Measurements from ENCODE around the gene LRP1B. TPM values are rescaled to one million over a fixed set of nuclear protein-coding genes. Genes with fewer than 3 reads are reported as not detected.

LRP1B gene
- total and polyA plus RNA-seq, 2 of the 8 experiments (the other 6 are each of a cell fraction or from before 2014, with no cell fraction given): 0.03 TPM; not detected in 1

DNA sequence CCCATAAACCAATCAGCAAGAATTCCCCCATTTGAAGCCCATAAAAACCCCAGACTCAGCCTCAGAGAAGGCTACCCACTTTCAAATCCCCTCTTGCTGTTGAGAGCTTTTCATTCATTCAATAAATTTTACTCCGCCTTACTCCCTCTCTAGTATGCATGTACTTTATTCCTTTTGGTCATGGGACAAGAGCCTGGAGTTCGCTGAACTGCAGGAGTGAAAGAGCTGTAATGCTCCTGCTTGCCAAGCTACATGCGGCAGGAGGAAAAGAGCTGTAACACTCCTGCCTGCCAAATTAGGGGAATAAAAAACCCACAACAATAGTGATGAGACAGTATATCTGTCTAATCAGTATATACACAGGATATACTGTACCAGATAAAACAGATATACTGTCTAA is 1261.7 kb downstream of the LRP1B start (continued):
- TF ChIP-seq, protein P1, sequence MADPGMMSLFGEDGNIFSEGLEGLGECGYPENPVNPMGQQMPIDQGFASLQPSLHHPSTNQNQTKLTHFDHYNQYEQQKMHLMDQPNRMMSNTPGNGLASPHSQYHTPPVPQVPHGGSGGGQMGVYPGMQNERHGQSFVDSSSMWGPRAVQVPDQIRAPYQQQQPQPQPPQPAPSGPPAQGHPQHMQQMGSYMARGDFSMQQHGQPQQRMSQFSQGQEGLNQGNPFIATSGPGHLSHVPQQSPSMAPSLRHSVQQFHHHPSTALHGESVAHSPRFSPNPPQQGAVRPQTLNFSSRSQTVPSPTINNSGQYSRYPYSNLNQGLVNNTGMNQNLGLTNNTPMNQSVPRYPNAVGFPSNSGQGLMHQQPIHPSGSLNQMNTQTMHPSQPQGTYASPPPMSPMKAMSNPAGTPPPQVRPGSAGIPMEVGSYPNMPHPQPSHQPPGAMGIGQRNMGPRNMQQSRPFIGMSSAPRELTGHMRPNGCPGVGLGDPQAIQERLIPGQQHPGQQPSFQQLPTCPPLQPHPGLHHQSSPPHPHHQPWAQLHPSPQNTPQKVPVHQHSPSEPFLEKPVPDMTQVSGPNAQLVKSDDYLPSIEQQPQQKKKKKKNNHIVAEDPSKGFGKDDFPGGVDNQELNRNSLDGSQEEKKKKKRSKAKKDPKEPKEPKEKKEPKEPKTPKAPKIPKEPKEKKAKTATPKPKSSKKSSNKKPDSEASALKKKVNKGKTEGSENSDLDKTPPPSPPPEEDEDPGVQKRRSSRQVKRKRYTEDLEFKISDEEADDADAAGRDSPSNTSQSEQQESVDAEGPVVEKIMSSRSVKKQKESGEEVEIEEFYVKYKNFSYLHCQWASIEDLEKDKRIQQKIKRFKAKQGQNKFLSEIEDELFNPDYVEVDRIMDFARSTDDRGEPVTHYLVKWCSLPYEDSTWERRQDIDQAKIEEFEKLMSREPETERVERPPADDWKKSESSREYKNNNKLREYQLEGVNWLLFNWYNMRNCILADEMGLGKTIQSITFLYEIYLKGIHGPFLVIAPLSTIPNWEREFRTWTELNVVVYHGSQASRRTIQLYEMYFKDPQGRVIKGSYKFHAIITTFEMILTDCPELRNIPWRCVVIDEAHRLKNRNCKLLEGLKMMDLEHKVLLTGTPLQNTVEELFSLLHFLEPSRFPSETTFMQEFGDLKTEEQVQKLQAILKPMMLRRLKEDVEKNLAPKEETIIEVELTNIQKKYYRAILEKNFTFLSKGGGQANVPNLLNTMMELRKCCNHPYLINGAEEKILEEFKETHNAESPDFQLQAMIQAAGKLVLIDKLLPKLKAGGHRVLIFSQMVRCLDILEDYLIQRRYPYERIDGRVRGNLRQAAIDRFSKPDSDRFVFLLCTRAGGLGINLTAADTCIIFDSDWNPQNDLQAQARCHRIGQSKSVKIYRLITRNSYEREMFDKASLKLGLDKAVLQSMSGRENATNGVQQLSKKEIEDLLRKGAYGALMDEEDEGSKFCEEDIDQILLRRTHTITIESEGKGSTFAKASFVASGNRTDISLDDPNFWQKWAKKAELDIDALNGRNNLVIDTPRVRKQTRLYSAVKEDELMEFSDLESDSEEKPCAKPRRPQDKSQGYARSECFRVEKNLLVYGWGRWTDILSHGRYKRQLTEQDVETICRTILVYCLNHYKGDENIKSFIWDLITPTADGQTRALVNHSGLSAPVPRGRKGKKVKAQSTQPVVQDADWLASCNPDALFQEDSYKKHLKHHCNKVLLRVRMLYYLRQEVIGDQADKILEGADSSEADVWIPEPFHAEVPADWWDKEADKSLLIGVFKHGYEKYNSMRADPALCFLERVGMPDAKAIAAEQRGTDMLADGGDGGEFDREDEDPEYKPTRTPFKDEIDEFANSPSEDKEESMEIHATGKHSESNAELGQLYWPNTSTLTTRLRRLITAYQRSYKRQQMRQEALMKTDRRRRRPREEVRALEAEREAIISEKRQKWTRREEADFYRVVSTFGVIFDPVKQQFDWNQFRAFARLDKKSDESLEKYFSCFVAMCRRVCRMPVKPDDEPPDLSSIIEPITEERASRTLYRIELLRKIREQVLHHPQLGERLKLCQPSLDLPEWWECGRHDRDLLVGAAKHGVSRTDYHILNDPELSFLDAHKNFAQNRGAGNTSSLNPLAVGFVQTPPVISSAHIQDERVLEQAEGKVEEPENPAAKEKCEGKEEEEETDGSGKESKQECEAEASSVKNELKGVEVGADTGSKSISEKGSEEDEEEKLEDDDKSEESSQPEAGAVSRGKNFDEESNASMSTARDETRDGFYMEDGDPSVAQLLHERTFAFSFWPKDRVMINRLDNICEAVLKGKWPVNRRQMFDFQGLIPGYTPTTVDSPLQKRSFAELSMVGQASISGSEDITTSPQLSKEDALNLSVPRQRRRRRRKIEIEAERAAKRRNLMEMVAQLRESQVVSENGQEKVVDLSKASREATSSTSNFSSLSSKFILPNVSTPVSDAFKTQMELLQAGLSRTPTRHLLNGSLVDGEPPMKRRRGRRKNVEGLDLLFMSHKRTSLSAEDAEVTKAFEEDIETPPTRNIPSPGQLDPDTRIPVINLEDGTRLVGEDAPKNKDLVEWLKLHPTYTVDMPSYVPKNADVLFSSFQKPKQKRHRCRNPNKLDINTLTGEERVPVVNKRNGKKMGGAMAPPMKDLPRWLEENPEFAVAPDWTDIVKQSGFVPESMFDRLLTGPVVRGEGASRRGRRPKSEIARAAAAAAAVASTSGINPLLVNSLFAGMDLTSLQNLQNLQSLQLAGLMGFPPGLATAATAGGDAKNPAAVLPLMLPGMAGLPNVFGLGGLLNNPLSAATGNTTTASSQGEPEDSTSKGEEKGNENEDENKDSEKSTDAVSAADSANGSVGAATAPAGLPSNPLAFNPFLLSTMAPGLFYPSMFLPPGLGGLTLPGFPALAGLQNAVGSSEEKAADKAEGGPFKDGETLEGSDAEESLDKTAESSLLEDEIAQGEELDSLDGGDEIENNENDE (IDR thresholded peaks at IDR 0.05; ENCODE audit: insufficient replicate concordance, low read length): no peak
- TF ChIP-seq JUN (IDR thresholded peaks at IDR 0.05; ENCODE audit: low read depth, low read length) (no peak), RFX5 (IDR thresholded peaks at IDR 0.05; ENCODE audit: borderline replicate concordance, low read depth, low read length) (no peak), CTBP2 (IDR thresholded peaks at IDR 0.05; ENCODE audit: borderline replicate concordance, insufficient read depth, insufficient read length, low read length) (no peak), NRF1 (IDR thresholded peaks at IDR 0.05; ENCODE audit: low read depth, low read length) (no peak), BACH1 (IDR thresholded peaks at IDR 0.05; ENCODE audit: low read length) (no peak), BRCA1 (IDR thresholded peaks at IDR 0.05; ENCODE audit: low read depth, low read length) (no peak), SAP30 (IDR thresholded peaks at IDR 0.05; ENCODE audit: insufficient read depth, insufficient replicate concordance, low read length) (no peak), EZH2 (IDR thresholded peaks at IDR 0.05; ENCODE audit: low read depth, low read length, severe bottlenecking) (no peak)
- TF ChIP-seq, protein P2, sequence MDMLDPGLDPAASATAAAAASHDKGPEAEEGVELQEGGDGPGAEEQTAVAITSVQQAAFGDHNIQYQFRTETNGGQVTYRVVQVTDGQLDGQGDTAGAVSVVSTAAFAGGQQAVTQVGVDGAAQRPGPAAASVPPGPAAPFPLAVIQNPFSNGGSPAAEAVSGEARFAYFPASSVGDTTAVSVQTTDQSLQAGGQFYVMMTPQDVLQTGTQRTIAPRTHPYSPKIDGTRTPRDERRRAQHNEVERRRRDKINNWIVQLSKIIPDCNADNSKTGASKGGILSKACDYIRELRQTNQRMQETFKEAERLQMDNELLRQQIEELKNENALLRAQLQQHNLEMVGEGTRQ (IDR thresholded peaks at IDR 0.05; ENCODE audit: low read length): no peak

Data from H1 (cell line).